Measurements from ENCODE around the gene TPCN1. TPM values are rescaled to one million over a fixed set of nuclear protein-coding genes. Genes with fewer than 3 reads are reported as not detected.

TPCN1 gene
- total RNA-seq, 1 donor from 2014 or later: 7.9 TPM

- DNase-seq: no peak
- Mint-ChIP-seq H3K36me3 (ENCODE audit: unreplicated experiment) (no peaks in the 10 kb centered on the region), H3K27me3 (ENCODE audit: unreplicated experiment) (no peaks in the 10 kb centered on the region), H3K4me1 (ENCODE audit: low read depth, unreplicated experiment) (peaks cover 8% of the 10 kb centered on the region), H3K27ac (ENCODE audit: unreplicated experiment) (peak overlapping the region; percentile 34), H3K9me3 (ENCODE audit: unreplicated experiment) (peaks cover 2% of the 10 kb centered on the region), H3K4me3 (ENCODE audit: unreplicated experiment) (peak overlapping the region; percentile 70)
- TF ChIP-seq CTCF (IDR thresholded peaks at IDR 0.05; ENCODE audit: partially characterized antibody, unreplicated experiment): no peak
Measured at GRCh38 chr12:113186666-113187325, 34.5 kb upstream of the TPCN1 start.

- Mint-ChIP-seq H3K4me1 (ENCODE audit: low read depth, unreplicated experiment) (peaks cover 8% of the 10 kb centered on the region), H3K27me3 (ENCODE audit: unreplicated experiment) (no peaks in the 10 kb centered on the region), H3K36me3 (ENCODE audit: unreplicated experiment) (no peaks in the 10 kb centered on the region), H3K27ac (ENCODE audit: unreplicated experiment) (no peak overlapping the region), H3K9me3 (ENCODE audit: unreplicated experiment) (peaks cover 2% of the 10 kb centered on the region), H3K4me3 (ENCODE audit: unreplicated experiment) (no peak overlapping the region)
- DNase-seq: no peak
- no peak for TF ChIP-seq CTCF (IDR thresholded peaks at IDR 0.05; ENCODE audit: partially characterized antibody, unreplicated experiment)
Measured at GRCh38 chr12:113189361-113189760, 31.9 kb upstream of the TPCN1 start.

- H3K4me1 Mint-ChIP-seq (ENCODE audit: low read depth, unreplicated experiment): peaks cover 12% of the 10 kb centered on the region
- DNase-seq: peak; percentile 31
- H3K4me3 Mint-ChIP-seq (ENCODE audit: unreplicated experiment): no peak overlapping the region
- no peak overlapping the region for H3K27ac Mint-ChIP-seq (ENCODE audit: unreplicated experiment)
- H3K9me3 Mint-ChIP-seq (ENCODE audit: unreplicated experiment): peaks cover 2% of the 10 kb centered on the region
- no peaks in the 10 kb centered on the region for H3K27me3 Mint-ChIP-seq (ENCODE audit: unreplicated experiment)
- no peak for TF ChIP-seq CTCF (IDR thresholded peaks at IDR 0.05; ENCODE audit: partially characterized antibody, unreplicated experiment)
- no peaks in the 10 kb centered on the region for H3K36me3 Mint-ChIP-seq (ENCODE audit: unreplicated experiment)
Measured at GRCh38 chr12:113190761-113191160, 30.5 kb upstream of the TPCN1 start.

GRCh38 chr12:113191227-113191626 is 30.0 kb upstream of the TPCN1 start:
- Mint-ChIP-seq H3K9me3 (ENCODE audit: unreplicated experiment) (peaks cover 2% of the 10 kb centered on the region), H3K4me1 (ENCODE audit: low read depth, unreplicated experiment) (peaks cover 13% of the 10 kb centered on the region), H3K27me3 (ENCODE audit: unreplicated experiment) (no peaks in the 10 kb centered on the region), H3K4me3 (ENCODE audit: unreplicated experiment) (no peak overlapping the region), H3K27ac (ENCODE audit: unreplicated experiment) (no peak overlapping the region), H3K36me3 (ENCODE audit: unreplicated experiment) (no peaks in the 10 kb centered on the region)
- TF ChIP-seq CTCF (IDR thresholded peaks at IDR 0.05; ENCODE audit: partially characterized antibody, unreplicated experiment): no peak
- DNase-seq: no peak

GRCh38 chr12:113194971-113195391 is 26.3 kb upstream of the TPCN1 start:
- Mint-ChIP-seq H3K4me3 (ENCODE audit: unreplicated experiment) (no peak overlapping the region), H3K4me1 (ENCODE audit: low read depth, unreplicated experiment) (peaks cover 8% of the 10 kb centered on the region), H3K36me3 (ENCODE audit: unreplicated experiment) (no peaks in the 10 kb centered on the region), H3K27ac (ENCODE audit: unreplicated experiment) (no peak overlapping the region), H3K9me3 (ENCODE audit: unreplicated experiment) (no peaks in the 10 kb centered on the region), H3K27me3 (ENCODE audit: unreplicated experiment) (no peaks in the 10 kb centered on the region)
- no peak for TF ChIP-seq CTCF (IDR thresholded peaks at IDR 0.05; ENCODE audit: partially characterized antibody, unreplicated experiment)
- DNase-seq: no peak
